ENCODE measurements around the gene DCST1. TPM values are rescaled to one million over a fixed set of nuclear protein-coding genes. Genes with fewer than 3 reads are reported as not detected.

The DCST1 gene
- total RNA-seq, 1 experiment from 2014 or later, result 0.15 TPM

DNA sequence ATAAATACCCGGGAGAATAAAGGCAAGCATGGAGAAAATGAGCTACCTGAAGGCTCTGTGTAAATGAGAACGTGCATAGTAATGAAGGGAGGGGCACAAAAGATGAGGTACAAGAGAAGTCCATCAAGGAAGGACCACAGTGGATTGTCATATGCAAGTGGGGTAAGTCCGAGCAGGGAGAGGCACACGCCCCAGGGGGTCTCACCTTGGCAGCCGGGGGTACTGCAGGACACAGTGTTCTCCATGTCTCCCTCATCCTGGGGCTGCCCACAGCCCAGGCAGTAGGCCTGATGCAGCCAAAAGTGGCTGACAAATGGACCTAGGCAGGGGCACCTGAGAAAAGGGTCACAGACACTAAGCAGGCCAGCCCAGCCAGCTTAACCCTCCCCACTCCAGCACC lies 10.0 kb upstream of the DCST1 start:
- no peaks in the 10 kb centered on the region for H3K9me3 Mint-ChIP-seq
- peaks cover 4% of the 10 kb centered on the region; the same call in 1 of the 2 replicates for H3K27me3 Mint-ChIP-seq (ENCODE audit: low read depth)
- H3K4me3 Mint-ChIP-seq, result no peak overlapping the region
- POLR2A ChIA-PET, result interaction anchor here (0.6 kb wide), 1 partner anchor 30 kb away, joined by 3 read pairs; no protein-coding TSS in a partner anchor
- DNase-seq (ENCODE audit: low spot score) (no peak), ATAC-seq (no peak)
- CTCF ChIA-PET, result interaction anchor here (0.9 to 1.7 kb wide), 6 partner anchors 9 to 80 kb away, joined by 3 to 8 read pairs (median 4); partner anchors contain the start of genes ADAM15 and LENEP
- no peaks in the 10 kb centered on the region for H3K36me3 Mint-ChIP-seq
- peaks cover 18% of the 10 kb centered on the region for H3K4me1 Mint-ChIP-seq
- TF ChIP-seq, protein P1, sequence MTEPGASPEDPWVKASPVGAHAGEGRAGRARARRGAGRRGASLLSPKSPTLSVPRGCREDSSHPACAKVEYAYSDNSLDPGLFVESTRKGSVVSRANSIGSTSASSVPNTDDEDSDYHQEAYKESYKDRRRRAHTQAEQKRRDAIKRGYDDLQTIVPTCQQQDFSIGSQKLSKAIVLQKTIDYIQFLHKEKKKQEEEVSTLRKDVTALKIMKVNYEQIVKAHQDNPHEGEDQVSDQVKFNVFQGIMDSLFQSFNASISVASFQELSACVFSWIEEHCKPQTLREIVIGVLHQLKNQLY (CRISPR knock-in tag; IDR thresholded peaks at IDR 0.05), result no peak
- TF ChIP-seq ZNF232 (CRISPR knock-in tag; IDR thresholded peaks at IDR 0.05) (no peak), NFYB (CRISPR knock-in tag; conservative IDR thresholded peaks at IDR 0.05; ENCODE audit: low read depth) (no peak), ZNF416 (CRISPR knock-in tag; IDR thresholded peaks at IDR 0.05) (no peak), MYBL2 (CRISPR knock-in tag; IDR thresholded peaks at IDR 0.05) (no peak)
- TF ChIP-seq, protein P2, sequence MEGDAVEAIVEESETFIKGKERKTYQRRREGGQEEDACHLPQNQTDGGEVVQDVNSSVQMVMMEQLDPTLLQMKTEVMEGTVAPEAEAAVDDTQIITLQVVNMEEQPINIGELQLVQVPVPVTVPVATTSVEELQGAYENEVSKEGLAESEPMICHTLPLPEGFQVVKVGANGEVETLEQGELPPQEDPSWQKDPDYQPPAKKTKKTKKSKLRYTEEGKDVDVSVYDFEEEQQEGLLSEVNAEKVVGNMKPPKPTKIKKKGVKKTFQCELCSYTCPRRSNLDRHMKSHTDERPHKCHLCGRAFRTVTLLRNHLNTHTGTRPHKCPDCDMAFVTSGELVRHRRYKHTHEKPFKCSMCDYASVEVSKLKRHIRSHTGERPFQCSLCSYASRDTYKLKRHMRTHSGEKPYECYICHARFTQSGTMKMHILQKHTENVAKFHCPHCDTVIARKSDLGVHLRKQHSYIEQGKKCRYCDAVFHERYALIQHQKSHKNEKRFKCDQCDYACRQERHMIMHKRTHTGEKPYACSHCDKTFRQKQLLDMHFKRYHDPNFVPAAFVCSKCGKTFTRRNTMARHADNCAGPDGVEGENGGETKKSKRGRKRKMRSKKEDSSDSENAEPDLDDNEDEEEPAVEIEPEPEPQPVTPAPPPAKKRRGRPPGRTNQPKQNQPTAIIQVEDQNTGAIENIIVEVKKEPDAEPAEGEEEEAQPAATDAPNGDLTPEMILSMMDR (IDR thresholded peaks at IDR 0.05), result no peak
- TF ChIP-seq, protein P3, sequence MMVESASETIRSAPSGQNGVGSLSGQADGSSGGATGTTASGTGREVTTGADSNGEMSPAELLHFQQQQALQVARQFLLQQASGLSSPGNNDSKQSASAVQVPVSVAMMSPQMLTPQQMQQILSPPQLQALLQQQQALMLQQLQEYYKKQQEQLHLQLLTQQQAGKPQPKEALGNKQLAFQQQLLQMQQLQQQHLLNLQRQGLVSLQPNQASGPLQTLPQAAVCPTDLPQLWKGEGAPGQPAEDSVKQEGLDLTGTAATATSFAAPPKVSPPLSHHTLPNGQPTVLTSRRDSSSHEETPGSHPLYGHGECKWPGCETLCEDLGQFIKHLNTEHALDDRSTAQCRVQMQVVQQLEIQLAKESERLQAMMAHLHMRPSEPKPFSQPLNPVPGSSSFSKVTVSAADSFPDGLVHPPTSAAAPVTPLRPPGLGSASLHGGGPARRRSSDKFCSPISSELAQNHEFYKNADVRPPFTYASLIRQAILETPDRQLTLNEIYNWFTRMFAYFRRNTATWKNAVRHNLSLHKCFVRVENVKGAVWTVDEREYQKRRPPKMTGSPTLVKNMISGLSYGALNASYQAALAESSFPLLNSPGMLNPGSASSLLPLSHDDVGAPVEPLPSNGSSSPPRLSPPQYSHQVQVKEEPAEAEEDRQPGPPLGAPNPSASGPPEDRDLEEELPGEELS (CRISPR knock-in tag; IDR thresholded peaks at IDR 0.05), result no peak
- TF ChIP-seq, protein P4, sequence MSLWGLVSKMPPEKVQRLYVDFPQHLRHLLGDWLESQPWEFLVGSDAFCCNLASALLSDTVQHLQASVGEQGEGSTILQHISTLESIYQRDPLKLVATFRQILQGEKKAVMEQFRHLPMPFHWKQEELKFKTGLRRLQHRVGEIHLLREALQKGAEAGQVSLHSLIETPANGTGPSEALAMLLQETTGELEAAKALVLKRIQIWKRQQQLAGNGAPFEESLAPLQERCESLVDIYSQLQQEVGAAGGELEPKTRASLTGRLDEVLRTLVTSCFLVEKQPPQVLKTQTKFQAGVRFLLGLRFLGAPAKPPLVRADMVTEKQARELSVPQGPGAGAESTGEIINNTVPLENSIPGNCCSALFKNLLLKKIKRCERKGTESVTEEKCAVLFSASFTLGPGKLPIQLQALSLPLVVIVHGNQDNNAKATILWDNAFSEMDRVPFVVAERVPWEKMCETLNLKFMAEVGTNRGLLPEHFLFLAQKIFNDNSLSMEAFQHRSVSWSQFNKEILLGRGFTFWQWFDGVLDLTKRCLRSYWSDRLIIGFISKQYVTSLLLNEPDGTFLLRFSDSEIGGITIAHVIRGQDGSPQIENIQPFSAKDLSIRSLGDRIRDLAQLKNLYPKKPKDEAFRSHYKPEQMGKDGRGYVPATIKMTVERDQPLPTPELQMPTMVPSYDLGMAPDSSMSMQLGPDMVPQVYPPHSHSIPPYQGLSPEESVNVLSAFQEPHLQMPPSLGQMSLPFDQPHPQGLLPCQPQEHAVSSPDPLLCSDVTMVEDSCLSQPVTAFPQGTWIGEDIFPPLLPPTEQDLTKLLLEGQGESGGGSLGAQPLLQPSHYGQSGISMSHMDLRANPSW (CRISPR knock-in tag; conservative IDR thresholded peaks at IDR 0.05; ENCODE audit: low read depth), result no peak
- TF ChIP-seq, protein P5, sequence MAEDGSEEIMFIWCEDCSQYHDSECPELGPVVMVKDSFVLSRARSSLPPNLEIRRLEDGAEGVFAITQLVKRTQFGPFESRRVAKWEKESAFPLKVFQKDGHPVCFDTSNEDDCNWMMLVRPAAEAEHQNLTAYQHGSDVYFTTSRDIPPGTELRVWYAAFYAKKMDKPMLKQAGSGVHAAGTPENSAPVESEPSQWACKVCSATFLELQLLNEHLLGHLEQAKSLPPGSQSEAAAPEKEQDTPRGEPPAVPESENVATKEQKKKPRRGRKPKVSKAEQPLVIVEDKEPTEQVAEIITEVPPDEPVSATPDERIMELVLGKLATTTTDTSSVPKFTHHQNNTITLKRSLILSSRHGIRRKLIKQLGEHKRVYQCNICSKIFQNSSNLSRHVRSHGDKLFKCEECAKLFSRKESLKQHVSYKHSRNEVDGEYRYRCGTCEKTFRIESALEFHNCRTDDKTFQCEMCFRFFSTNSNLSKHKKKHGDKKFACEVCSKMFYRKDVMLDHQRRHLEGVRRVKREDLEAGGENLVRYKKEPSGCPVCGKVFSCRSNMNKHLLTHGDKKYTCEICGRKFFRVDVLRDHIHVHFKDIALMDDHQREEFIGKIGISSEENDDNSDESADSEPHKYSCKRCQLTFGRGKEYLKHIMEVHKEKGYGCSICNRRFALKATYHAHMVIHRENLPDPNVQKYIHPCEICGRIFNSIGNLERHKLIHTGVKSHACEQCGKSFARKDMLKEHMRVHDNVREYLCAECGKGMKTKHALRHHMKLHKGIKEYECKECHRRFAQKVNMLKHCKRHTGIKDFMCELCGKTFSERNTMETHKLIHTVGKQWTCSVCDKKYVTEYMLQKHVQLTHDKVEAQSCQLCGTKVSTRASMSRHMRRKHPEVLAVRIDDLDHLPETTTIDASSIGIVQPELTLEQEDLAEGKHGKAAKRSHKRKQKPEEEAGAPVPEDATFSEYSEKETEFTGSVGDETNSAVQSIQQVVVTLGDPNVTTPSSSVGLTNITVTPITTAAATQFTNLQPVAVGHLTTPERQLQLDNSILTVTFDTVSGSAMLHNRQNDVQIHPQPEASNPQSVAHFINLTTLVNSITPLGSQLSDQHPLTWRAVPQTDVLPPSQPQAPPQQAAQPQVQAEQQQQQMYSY (CRISPR knock-in tag; IDR thresholded peaks at IDR 0.05), result no peak
- no peak overlapping the region for H3K27ac Mint-ChIP-seq

DNA sequence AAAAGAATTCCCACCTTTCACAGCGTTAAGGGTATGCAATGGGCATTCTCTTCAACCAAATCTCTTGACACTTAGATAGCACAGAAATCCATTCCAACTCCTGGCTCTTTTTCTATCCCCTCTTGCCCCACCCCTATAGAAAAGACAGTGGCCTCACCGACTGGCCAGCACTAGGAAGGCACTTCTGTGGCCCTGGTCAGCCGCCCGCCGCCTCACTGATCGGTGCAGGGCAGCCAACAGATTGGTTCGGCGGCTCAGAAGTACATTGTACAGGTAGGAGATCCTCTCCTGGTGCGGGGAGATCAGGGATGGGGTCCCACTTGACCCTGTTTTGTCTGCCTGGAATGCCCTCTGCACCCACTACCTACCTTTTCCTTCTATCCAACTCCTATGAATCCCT lies 9.3 kb upstream of the DCST1 start:
- no peak for ATAC-seq
- ChIA-PET POLR2A (no interaction called here), CTCF (interaction anchor here (1.6 to 1.9 kb wide), 2 partner anchors 25 to 37 kb away, joined by 3 to 8 read pairs; no protein-coding TSS in a partner anchor)
- Mint-ChIP-seq H3K36me3 (no peaks in the 10 kb centered on the region), H3K9me3 (no peaks in the 10 kb centered on the region), H3K4me3 (no peak overlapping the region), H3K27me3 (ENCODE audit: low read depth) (peaks cover 4% of the 10 kb centered on the region; the same call in 1 of the 2 replicates), H3K27ac (no peak overlapping the region), H3K4me1 (peaks cover 11% of the 10 kb centered on the region)
- DNase-seq (ENCODE audit: low spot score), result no peak
- TF ChIP-seq NFE2L1 (CRISPR knock-in tag; IDR thresholded peaks at IDR 0.05) (no peak), CBFB (CRISPR knock-in tag; IDR thresholded peaks at IDR 0.05; ENCODE audit: low read depth) (no peak), ATF1 (CRISPR knock-in tag; IDR thresholded peaks at IDR 0.05) (no peak), PRRX2 (CRISPR knock-in tag; IDR thresholded peaks at IDR 0.05) (no peak), ZNF121 (CRISPR knock-in tag; IDR thresholded peaks at IDR 0.05) (no peak), GABPB1 (CRISPR knock-in tag; IDR thresholded peaks at IDR 0.05) (no peak), NFYB (CRISPR knock-in tag; conservative IDR thresholded peaks at IDR 0.05; ENCODE audit: low read depth) (no peak), NR1H2 (CRISPR knock-in tag; IDR thresholded peaks at IDR 0.05) (no peak), RELA (CRISPR knock-in tag; IDR thresholded peaks at IDR 0.05; ENCODE audit: borderline replicate concordance) (no peak), SMAD3 (CRISPR knock-in tag; IDR thresholded peaks at IDR 0.05; ENCODE audit: borderline replicate concordance) (no peak), SMAD4 (CRISPR knock-in tag; IDR thresholded peaks at IDR 0.05) (no peak)
- TF ChIP-seq, protein P6, sequence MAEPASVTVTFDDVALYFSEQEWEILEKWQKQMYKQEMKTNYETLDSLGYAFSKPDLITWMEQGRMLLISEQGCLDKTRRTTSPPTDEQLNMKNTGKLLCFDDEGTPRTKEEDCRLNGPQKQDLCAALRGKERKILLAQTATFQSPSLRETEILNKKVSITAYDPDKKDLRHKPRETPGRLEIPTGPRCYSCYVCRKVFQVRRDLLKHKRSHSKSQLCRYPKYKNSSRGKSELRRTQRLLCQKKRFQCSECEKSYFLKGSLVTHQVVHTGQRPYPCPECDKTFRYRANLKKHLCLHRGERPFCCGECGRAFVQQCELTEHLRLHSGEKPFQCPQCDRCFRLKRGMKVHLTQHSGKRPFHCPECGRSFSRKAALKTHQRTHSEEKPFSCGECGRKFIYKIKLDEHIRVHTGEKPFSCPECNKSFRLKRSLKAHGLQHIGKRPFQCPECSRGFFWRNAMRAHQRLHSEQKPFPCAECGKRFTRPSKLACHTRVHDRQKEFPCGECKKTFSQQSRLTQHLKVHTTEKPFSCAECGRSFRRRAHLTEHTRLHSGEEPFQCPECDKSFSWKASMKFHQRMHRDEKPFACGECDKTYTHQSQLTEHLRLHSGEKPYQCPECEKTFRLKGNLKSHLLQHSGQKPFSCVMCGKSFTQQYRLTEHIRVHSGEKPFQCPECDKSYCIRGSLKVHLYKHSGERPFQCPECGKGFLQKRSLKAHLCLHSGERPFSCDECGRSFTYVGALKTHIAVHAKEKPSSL (CRISPR knock-in tag; conservative IDR thresholded peaks at IDR 0.05), result no peak
- TF ChIP-seq, protein P1 (CRISPR knock-in tag; IDR thresholded peaks at IDR 0.05), result no peak
- TF ChIP-seq, protein P7, sequence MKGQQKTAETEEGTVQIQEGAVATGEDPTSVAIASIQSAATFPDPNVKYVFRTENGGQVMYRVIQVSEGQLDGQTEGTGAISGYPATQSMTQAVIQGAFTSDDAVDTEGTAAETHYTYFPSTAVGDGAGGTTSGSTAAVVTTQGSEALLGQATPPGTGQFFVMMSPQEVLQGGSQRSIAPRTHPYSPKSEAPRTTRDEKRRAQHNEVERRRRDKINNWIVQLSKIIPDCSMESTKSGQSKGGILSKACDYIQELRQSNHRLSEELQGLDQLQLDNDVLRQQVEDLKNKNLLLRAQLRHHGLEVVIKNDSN (CRISPR knock-in tag; IDR thresholded peaks at IDR 0.05), result no peak
